ENCODE results near the gene MT1X.

MT1X gene

DNA sequence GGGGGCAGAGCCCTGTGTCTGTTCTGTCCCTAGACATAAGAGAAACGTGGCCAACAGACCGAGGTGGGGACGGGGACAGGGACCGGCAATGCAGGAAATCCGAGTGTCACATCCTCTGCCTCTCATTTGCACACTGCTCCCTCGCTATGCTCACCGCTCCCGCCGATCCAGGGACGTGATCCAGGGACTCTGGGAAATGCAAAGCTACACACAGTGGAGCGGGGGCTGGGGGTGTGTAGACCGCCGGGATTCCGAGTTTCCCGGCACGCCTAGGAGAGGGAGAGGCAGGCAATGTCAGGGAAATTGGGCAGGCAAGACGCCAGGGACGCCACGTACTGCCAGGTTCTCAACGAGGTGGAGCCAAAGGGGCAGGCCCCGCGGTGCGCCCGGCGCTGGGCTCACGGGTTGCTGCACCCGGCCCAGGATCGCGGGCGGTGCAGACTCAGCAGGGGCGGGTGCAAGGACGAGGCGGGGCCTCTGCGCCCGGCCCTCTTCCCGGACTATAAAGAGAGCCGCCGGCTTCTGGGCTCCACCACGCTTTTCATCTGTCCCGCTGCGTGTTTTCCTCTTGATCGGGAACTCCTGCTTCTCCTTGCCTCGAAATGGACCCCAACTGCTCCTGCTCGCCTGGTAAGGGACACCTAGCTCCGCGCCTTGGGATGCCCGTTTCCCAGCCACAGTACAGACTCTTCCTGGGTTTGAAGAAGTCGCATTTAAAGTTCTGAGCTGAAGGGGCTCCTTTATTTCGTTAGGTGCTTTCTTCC, at the start of gene MT1X:
TSS of gene MT1X (plus strand) at position 532 of the 764 bp plus-strand sequence. CDS start at position 603, 71 bp downstream.
- DNase-seq (ENCODE audit: low read depth in 2 of 2): peak; percentile 89

DNA sequence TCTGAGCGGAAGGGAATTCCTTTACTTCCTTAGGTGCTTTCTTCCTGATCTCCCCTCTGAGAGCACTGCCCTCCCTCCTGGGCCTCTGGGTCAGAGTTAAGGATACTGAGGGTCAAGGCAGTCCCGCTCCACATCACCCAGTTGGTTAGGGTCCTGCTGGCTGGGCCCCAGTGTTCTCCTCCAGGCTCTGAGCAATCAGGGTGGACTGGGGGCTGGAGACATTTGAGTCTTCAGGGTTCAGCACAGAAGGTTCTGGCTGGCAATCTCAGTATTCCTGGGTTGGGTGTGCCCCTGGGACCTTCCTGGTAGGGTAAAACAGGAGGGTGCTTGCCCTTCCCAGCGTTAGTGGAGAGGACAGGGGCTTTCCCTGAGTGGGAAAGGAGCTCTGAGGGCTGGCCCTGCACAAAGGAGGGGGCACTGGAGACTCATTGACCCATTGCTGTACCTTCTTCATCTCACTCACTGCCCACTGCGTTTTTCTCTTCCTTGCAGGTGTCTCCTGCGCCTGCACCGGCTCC, 49.4 kb upstream of the MT1X start:
- DNase-seq (ENCODE audit: low read depth in 2 of 2): no peak

DNA sequence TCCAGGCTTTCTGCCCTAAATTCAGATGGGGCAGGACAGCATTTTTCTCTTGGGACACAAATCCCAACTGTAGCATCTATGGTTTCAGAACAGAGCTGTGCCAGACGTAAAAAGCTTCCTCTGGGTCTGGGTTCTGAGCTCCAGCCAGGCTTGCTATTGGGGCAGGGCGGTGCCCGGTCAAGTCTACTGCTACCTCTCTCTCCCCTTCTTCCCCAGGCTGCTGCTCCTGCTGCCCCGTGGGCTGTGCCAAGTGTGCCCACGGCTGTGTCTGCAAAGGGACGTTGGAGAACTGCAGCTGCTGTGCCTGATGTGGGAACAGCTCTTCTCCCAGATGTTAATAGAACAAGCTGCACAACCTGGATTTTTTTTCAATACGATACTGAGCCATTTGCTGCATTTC, 48.7 kb upstream of the MT1X start:
- DNase-seq (ENCODE audit: low read depth in 2 of 2): no peak

DNA sequence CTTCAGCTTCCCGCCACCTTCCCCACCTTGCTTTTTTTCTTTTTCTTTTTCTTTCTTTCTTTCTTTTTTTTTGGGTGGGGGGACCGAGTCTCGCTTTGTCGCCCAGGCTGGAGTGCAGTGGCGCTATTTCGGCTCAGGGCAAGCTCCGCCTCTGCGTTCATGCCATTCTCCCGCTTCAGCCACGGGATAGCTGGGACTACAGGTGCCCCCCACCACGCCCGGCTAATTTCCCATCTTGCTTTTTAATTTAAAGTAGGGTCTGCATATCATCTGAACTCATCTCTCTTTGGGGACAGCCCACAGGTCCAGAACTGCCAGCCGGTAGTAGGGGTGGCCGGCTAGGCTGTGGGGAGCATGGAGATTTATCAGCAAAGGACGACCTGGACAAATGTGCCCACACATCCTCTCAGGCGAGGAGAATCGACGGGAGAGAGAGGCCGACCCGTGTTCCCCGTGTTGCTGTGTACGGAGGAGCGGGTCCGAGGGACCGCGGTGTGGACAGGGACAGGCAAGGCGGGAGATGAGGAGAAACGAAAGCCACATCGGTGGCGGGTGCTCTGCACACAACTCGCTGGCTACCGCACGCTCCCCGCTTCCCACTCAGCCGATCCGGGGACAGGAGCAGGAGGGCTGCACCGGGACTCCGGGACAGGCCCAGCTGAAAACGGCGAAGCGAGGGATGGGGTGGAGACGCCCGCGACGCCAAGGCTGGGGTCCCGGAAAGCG, 47.4 kb upstream of the MT1X start:
- DNase-seq (ENCODE audit: low read depth in 2 of 2): no peak

DNA sequence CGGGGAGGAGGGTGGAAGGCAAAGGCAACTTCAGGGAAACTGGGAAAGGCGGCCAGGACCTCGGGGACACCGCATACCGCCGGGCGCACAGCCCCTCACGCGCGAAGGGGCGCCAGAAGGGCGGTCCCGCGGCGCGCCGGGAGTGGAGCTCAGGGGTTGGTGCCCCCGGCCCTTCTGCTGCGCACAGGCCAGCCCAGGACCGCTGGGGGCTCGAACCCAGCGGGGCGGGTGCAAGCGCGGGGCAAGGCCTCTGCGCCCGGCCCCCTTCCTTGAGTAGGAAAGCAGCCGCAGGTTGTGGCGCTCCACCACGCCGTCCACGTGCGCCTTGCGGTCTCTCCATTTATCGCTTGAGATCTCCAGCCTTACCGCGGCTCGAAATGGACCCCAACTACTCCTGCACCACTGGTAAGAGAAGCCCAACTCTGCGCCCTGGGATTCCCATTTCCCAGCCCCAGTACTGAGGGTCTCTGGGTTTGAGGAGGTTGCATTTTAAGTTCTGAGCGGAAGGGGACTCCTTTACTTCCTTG, 46.8 kb upstream of the MT1X start:
- no peak for DNase-seq (ENCODE audit: low read depth in 2 of 2)

DNA sequence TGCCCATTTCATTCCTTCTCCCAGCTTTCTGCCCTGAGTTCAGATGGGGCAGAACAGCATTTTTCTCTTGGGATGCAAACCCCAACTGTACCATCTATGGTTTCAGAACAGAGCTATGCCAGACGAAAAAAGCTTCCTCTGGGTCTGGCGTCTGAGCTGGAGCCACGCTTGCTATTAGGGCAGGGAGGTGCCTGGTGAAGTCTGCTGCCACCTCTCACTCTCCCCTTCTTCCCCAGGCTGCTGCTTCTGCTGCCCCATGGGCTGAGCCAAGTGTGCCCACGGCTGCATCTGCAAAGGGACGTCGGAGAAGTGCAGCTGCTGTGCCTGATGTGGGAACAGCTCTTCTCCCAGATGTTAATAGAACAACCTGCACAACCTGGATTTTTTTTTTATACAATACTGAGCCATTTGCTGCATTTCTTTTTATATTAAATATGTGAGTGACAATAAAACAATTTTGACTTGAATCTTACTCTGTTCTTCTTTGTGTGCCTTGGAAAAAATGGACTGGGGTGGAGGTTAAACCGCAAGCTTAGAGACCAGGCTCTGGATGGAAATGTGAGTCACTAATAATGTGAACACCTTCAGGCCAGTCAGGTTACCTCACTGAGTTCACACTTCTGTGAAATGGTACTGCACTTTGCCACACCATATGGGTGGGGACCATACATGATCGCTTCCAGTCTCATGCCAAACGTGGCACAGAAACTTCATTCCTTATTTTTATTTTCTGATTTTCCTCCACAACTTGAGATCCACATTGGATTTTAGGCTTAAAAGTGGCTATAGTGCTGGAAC, 45.5 kb upstream of the MT1X start:
- no peak for DNase-seq (ENCODE audit: low read depth in 2 of 2)

DNA sequence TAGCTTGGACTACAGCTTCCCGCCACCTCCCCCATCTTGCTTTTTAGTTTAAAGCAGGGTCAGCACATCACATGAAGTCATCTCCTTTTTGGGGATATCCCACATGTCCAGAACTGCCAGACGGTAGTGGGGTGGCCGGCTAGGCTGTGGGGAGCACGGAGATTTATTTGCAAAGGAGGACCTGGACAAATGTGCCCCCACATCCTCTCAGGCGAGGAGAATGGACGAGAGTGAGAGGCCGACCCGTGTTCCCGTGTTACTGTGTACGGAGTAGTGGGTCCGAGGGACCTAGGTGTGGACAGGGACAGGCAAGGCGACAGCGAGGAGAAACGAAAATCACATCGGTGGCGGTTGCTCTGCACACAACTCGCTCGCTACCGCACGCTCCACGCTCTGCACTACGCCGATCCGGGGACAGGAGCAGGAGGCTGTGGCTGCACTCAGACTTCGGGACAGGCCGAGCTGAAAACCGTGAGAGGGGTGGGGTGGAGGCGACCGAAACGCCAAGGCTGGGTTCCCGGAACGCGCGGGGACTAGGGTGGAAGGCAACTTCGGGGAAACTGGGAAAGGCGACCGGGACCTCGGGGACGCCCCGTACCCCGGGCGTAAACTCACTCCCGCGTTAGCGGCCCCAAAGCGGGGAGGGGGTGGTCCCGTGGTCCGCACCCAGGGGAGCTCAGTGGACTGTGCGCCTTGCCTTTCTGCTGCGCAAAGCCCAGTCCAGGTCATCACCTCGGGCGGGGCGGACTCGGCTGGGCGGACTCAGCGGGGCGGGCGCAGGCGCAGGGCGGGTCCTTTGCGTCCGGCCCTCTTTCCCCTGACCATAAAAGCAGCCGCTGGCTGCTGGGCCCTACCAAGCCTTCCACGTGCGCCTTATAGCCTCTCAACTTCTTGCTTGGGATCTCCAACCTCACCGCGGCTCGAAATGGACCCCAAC, 44.2 kb upstream of the MT1X start, which contains the start of gene MT1A:
TSS of gene MT1A (plus strand) at position 853 of the 937 bp plus-strand sequence. CDS start at position 926, 73 bp downstream.
- DNase-seq (ENCODE audit: low read depth in 2 of 2): no peak

DNA sequence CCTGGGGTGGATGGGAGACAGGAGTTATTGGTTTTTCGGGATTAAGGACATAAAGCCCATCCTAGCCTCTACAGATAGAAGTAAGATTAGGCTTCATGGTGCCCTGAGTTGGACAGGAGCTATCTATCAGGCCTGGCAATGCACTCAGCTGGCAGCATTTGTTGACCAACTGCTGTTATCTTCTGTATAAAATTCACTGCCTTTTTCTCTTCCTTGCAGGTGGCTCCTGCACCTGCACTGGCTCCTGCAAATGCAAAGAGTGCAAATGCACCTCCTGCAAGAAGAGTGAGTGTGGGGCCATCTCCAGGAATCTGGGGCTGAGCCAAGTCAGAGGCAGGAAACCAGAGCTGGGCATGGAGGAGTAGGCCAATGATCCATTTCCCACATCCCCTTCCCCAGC, 43.2 kb upstream of the MT1X start:
- DNase-seq (ENCODE audit: low read depth in 2 of 2): no peak

DNA sequence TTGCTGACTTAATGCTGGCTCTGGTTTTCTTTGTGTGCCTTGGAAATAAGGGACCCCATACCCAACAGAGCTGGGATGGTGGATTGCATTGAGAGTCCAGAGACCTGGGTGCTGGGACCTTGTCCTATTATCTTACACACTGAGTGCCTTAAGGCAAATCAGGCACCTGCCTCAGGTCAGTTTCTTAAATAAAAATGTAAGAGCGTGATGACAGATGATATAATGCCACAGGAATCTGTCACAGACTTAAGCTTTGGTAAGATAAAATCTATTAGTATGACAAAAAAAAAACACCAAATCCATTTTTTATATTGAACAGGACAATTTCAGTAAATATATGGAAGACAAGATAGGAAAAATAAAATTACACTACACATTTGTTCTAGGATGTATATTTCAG, 42.2 kb upstream of the MT1X start:
- no peak for DNase-seq (ENCODE audit: low read depth in 2 of 2)

DNA sequence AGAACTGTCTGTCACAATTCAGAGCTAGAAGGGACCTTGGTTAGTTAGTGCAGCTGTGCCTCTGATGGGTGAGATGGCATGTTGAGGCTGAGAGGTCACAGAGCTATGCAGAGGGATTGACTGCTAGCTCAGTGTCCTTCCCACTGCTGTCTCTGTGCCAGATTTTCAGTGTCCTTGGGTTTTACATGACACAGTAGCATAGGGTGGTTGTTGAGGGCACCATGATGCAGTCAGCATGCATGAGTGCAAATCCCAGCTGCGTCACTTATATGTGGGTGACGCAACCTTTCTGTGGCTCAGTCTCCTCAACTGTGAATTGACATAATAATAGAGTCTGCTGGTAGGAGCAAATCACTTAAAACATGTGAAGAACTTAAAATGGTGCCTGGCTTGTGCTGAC, 41.1 kb upstream of the MT1X start:
- DNase-seq (ENCODE audit: low read depth in 2 of 2): no peak

DNA sequence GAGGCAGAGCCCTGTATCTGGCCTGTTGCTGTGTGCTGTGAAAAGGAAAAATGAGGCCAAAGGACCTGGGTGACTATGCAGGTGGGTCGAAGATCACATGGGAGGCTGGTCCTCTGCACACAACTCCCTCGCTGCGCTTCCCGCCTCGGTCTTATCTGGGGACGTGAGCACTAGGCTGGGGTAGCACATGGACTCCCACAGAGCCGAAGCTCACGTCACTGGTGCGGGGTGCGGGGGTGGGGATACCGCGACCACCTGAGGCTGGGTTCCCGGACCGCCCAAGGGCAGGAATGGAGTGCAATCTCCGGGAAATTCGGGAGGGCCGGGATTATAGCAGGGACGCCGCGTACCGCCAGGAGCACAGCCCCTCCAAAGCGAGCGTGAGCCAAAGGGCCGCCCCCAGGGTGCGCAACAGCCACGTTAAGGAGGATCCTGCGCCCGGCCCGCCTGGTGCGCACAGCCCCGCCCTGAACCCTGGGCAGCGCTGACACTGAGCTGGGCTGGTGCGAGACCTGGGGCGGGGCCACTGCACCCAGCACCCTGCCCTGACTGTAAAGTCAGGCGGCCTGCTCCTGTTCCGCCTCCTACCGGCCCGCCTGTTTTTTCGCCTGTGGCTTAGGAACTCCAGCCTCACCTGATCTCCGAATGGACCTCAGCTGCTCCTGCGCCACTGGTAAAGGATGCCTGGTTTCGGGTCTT, 39.0 kb upstream of the MT1X start:
- DNase-seq (ENCODE audit: low read depth in 2 of 2): peak; percentile 71 to 73

DNA sequence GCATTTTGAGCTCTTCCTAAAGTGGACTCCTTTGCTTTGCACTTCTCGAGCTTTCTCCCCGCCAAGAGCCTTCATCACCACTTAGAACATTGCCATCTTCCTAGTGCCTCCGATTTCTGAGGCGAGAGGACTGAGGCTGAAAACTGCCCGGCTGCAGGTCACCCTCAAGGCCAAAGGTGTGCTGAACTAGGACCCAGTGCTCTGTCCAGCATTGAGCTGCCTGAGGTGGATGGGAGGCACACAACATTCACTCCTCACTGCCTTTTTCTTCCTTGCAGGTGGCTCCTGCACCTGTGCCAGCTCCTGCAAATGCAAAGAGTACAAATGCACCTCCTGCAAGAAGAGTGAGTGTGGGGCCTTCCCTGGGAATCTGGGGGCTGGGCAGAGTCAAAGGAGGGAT, 38.4 kb upstream of the MT1X start:
- no peak for DNase-seq (ENCODE audit: low read depth in 2 of 2)

DNA sequence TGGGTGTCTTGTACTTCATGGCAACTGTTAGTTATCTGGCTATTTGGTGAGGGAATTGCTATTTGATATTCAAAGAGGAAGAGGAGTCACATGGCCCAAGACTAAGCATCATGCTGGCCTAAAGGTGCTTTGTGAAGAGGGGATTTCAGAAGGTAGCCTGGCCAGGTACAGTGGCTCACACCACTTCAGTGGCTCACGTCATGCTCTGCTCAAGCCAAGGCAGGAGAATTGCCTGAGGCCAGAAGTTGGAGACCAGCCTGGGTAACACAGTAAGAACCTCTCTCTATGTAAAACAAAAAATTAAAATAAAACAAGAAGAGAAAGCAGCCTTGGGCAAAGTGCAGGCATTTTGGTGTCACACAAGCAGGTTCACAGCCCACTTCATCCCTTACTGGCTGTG, 37.0 kb upstream of the MT1X start:
- DNase-seq (ENCODE audit: low read depth in 2 of 2): no peak

DNA sequence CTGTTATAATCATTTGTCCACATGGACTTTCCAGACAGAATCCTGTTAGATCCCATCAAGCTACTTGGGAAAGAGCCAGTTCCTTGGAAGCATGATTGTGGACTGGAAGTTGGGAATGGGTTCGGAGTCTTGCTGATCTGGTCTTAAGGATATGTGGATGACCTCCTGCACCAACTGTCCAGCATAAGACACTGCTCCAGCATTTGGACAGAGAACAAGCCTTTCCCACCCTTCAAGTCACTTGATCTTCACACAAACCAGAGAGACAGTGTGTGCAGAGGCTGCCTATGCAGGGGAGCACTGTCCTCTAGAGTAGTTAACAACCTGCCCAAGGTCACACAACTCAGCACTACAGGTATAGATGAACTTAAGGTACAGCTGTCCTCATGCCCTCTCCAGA, 36.4 kb upstream of the MT1X start:
- DNase-seq (ENCODE audit: low read depth in 2 of 2): no peak

DNA sequence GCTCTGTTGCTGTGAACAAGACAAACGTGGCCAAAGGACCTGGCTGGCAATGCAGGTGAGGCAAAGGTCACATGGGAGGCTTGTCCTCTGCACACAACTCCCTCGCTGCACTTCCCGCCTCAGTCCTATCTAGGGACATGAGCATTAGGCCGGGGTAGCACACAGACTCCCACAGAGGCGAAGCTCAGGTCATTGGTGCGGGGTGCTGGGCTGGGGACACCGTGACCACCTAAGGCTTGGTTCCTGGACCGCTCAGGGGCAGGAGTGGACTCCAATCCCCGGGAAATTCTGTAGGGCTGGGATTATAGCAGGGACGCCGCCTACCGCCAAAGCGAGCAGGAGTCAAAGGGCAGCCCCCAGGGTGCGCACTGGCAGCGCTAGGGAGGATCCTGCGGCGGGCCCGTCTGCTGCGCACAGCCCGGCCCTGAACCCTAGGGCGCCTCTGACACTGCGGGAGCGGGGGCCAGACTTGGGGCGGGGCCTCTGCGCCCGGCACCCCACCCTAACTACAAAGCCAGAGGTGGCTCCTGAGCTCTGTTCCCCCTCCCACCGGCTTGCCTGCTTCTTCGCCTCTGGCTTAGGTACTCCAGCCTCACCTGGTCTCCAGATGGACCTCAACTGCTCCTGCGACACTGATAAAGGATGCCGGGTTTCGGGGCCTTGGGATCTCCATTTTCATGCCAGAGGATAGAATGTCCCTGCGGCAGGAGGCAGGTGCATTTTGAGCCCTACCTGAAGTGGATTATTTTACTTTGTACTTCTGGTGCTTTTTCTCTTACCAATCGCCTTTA, 34.4 kb upstream of the MT1X start:
- DNase-seq (ENCODE audit: low read depth in 2 of 2): no peak

DNA sequence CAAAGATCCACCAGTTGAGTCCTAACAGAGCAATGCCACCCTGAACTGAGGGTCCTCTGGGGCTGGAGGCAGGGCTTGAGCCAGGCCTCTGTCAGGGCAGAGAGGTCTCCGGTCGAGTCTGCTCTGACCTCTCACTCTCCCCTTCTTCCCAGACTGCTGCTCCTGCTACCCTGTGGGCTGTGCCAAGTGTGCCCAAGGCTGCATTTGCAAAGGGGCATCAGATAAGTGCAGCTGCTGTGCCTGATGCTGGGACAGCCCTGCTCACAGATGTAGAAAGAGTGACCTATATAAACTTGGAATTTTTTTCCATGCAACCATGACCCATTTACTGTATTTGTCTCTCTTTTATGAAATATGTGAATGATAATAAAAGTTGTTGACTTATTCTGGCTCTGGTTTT, 33.0 kb upstream of the MT1X start:
- no peak for DNase-seq (ENCODE audit: low read depth in 2 of 2)

DNA sequence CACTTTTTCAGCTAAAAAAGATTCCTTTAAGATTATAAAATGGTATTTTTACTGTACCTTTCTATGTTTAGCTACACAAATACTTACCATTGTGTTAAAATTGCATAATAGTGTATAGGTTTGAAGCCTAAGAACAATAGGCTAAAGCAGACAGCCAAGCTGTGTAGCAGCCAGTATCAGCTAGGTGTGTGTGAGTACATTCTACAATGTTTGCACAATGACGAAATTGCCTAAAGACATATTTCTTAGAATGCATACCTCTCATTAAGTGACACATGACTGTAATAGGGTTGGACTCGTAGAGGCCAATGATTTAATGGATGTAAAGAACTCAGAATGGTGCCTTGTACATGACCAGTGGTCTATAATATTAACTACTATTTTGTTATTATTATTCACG, 32.5 kb upstream of the MT1X start:
- no peak for DNase-seq (ENCODE audit: low read depth in 2 of 2)

DNA sequence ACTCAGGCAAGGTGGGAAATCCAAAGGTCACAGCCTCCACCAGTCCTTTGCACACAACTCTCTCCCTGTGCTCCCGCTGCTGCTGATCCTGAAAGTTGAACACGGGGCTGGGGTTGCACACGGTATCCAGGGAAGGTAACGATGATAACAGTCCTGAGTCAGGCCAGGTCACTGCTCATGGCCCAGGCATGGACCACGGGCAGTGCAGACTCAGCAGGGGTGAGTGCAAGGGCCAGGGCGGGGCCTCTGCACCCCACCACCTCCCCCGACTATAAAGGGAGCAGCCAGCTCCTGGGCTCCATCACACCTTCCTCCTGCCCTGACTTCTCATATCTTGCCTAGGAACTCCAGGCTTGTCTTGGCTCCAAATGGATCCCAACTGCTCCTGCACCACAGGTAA, 30.7 kb upstream of the MT1X start, which contains the start of gene MT1B:
TSS of gene MT1B (plus strand) at position 301 of the 400 bp plus-strand sequence. CDS start at position 369, 68 bp downstream.
- DNase-seq (ENCODE audit: low read depth in 2 of 2): no peak

DNA sequence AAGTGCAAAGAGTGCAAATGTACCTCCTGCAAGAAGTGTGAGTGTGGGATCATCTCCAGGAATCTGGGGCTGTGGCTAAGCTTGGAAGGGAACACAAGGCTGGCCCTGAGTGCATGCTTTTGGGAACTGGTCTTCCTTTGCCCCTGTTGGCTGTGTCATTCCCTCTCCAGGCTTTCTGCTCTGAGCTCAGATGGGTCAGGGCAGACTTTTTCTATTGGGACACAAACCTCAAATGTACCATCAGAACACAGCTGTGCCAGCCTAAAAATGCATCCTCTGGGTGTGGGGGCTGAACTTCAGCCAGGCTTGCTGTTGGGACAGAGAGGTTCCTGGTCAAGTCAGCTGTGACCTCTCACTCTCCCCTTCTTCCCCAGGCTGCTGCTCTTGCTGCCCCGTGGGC, 29.7 kb upstream of the MT1X start:
- DNase-seq (ENCODE audit: low read depth in 2 of 2): no peak
